Testis (tissue), 3 donors: ENCODE data around the gene MYORG. TPM values are rescaled to one million over a fixed set of nuclear protein-coding genes. Genes with fewer than 3 reads are reported as not detected.

Experiments used
- DNase-seq: peaks from one replicate; pipeline ENCODE4 v3.0.0-alpha.2; 2019
- H3K27ac ChIP-seq, 2 donors: fragments of 200-600 bp; sonication (generic); one replicate each; pipeline ENCODE4 v1.5.1; 2019
- H3K27me3 ChIP-seq: fragments of 200-600 bp; sonication (generic); one replicate; pipeline ENCODE4 v1.5.1; 2019
- H3K36me3 ChIP-seq: fragments of 200-600 bp; sonication (generic); one replicate; pipeline ENCODE4 v1.5.1; 2017; ENCODE audit warnings: low read depth; ENCODE audit errors: missing control alignments
- H3K4me1 ChIP-seq: fragments of 200-600 bp; sonication (generic); one replicate; pipeline ENCODE4 v1.5.1; 2019
- H3K4me3 ChIP-seq, 2 donors: fragments of 200-600 bp; sonication (generic); one replicate each; pipeline ENCODE4 v1.5.1; 2017 to 2019
- H3K9me3 ChIP-seq: fragments of 200-600 bp; sonication (generic); one replicate; pipeline ENCODE4 v1.5.1; 2017
- POLR2A ChIP-seq: fragments of 450-650 bp; IDR thresholded peaks from one replicate; pipeline ENCODE4 v1.6.1; 2017; ENCODE audit warnings: antibody characterized with exemption, mild to moderate bottlenecking, moderate library complexity
- WGBS, 2 donors: methylation state at CpG; one replicate each; pipeline ENCODE4 v1.1.5; 2018; 5-methylcytosine and 5-hydroxymethylcytosine counted together
- intact Hi-C: fragments of 100-400 bp; cut with DNase I; formaldehyde crosslinking; loops from one replicate; pipeline ENCODE4 v1.15.1; 2023; ENCODE audit warnings: low total_unique reads
- polyA plus RNA-seq: library from polyadenylated mRNA; stranded (reverse); fragments of 350-450 nt; fragmentation: Illumina TruSeq; extraction: RNeasy Lipid Tissue Mini Kit (QIAGEN cat#74804); gene quantifications from one replicate; pipeline ENCODE4 v1.2.3, GENCODE V29; 2014; ENCODE audit warnings: low read depth, low replicate concordance; ENCODE audit not compliant: insufficient read depth
- total RNA-seq, 2 donors: library from RNA; depleted of rRNA; stranded (reverse); fragments of >200 nt; gene quantifications; one replicate each; pipeline ENCODE4 v1.2.3, GENCODE V29; 2016
- TF ChIP-seq, protein P1 (sequence below), 3 experiments: fragments of 450-650 bp in 2 of 3; fragments of 200-600 bp in 1 of 3; sonication (generic) in 1 of 3; IDR thresholded peaks; one replicate each; pipeline ENCODE4 v1.5.1; 2016 to 2019; ENCODE audit warnings: antibody characterized with exemption in 3 of 3, mild to moderate bottlenecking in 2 of 3, moderate library complexity in 1 of 3

Gene MYORG
- total and polyA plus RNA-seq, 3 donors from 2014 or later = 2.8 to 4.6 (median 2.8) TPM

- H3K27me3 ChIP-seq = no peaks in the 10 kb centered on the region
- no peak for DNase-seq
- no peaks in the 10 kb centered on the region for H3K36me3 ChIP-seq
- no peak overlapping the region for H3K4me3 ChIP-seq
- H3K27ac ChIP-seq = no peak overlapping the region
- 80 to 90% methylated on average over 2 to 3 of the region's 3 CpGs for WGBS, 2 donors
- no peak for TF ChIP-seq POLR2A
- no peaks in the 10 kb centered on the region for H3K9me3 ChIP-seq
- intact Hi-C loops = no loop called here
- peaks cover 8% of the 10 kb centered on the region for H3K4me1 ChIP-seq
Measured at GRCh38 chr9:34382879-34383278, 6.2 kb upstream of the MYORG start.

GRCh38 chr9:34382054-34382453, 5.4 kb upstream of the MYORG start:
- TF ChIP-seq POLR2A = no peak
- TF ChIP-seq, protein P1, sequence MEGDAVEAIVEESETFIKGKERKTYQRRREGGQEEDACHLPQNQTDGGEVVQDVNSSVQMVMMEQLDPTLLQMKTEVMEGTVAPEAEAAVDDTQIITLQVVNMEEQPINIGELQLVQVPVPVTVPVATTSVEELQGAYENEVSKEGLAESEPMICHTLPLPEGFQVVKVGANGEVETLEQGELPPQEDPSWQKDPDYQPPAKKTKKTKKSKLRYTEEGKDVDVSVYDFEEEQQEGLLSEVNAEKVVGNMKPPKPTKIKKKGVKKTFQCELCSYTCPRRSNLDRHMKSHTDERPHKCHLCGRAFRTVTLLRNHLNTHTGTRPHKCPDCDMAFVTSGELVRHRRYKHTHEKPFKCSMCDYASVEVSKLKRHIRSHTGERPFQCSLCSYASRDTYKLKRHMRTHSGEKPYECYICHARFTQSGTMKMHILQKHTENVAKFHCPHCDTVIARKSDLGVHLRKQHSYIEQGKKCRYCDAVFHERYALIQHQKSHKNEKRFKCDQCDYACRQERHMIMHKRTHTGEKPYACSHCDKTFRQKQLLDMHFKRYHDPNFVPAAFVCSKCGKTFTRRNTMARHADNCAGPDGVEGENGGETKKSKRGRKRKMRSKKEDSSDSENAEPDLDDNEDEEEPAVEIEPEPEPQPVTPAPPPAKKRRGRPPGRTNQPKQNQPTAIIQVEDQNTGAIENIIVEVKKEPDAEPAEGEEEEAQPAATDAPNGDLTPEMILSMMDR (IDR thresholded peaks at IDR 0.05) = no peak
- Histone ChIP-seq H3K27me3 (no peaks in the 10 kb centered on the region), H3K4me3 (no peak overlapping the region), H3K27ac (no peak overlapping the region), H3K9me3 (no peaks in the 10 kb centered on the region), H3K4me1 (peaks cover 8% of the 10 kb centered on the region), H3K36me3 (no peaks in the 10 kb centered on the region)
- 89% methylated on average over 5 of the region's 5 CpGs for WGBS, 2 donors
- no peak for DNase-seq
- intact Hi-C loops = no loop called here

GRCh38 chr9:34381323-34381722, 4.6 kb upstream of the MYORG start:
- H3K9me3 ChIP-seq = no peaks in the 10 kb centered on the region
- no peak for DNase-seq
- H3K27ac ChIP-seq = no peak overlapping the region
- WGBS, 2 donors = 49 to 55% methylated on average over 17 of the region's 17 CpGs
- peaks cover 9% of the 10 kb centered on the region for H3K4me1 ChIP-seq
- TF ChIP-seq POLR2A = no peak
- TF ChIP-seq, protein P1 (IDR thresholded peaks at IDR 0.05) = no peak
- H3K4me3 ChIP-seq = peak overlapping the region; percentile 24 to 51
- intact Hi-C loops = no loop called here
- H3K36me3 ChIP-seq = no peaks in the 10 kb centered on the region
- no peaks in the 10 kb centered on the region for H3K27me3 ChIP-seq

GRCh38 chr9:34380511-34381315, 4.0 kb upstream of the MYORG start:
- no peaks in the 10 kb centered on the region for H3K27me3 ChIP-seq
- H3K4me3 ChIP-seq = peak overlapping the region; percentile 24 to 51
- intact Hi-C loops = no loop called here
- no peak for TF ChIP-seq POLR2A
- TF ChIP-seq, protein P1 (IDR thresholded peaks at IDR 0.05) = no peak
- peak; percentile 78 for DNase-seq
- WGBS, 2 donors = 7% methylated on average over 25 to 28 of the region's 59 CpGs
- H3K9me3 ChIP-seq = no peaks in the 10 kb centered on the region
- H3K27ac ChIP-seq = no peak overlapping the region
- H3K36me3 ChIP-seq = no peaks in the 10 kb centered on the region
- peaks cover 15% of the 10 kb centered on the region for H3K4me1 ChIP-seq

GRCh38 chr9:34380034-34380510, 3.4 kb upstream of the MYORG start:
- peak; percentile 21 for DNase-seq
- H3K27me3 ChIP-seq = no peaks in the 10 kb centered on the region
- 7 to 36% methylated on average over 7 to 24 of the region's 24 CpGs for WGBS, 2 donors
- H3K36me3 ChIP-seq = no peaks in the 10 kb centered on the region
- TF ChIP-seq, protein P1 (IDR thresholded peaks at IDR 0.05) = no peak
- no peak for TF ChIP-seq POLR2A
- intact Hi-C loops = no loop called here
- no peaks in the 10 kb centered on the region for H3K9me3 ChIP-seq
- H3K27ac ChIP-seq = no peak overlapping the region
- peak overlapping the region in 1 of 2 donors; percentile 24 for H3K4me3 ChIP-seq
- peaks cover 15% of the 10 kb centered on the region for H3K4me1 ChIP-seq
